GM18505 (cell line): Measurements from ENCODE around the gene LIPC.

Source experiments
- ATAC-seq: cut with Tn5 transposase; IDR thresholded peaks from one replicate; pipeline ENCODE4 v1.9.1; 2021; ENCODE audit not compliant: unreplicated experiment
- POLR2A ChIP-seq: IDR thresholded peaks from 4 replicates; pipeline ENCODE4 v1.6.1; 2011; ENCODE audit warnings: borderline replicate concordance; ENCODE audit not compliant: insufficient read depth, insufficient read length; ENCODE audit errors: extremely low read depth

Gene LIPC

GRCh38 chr15:58498821-58499580 is 67.2 kb downstream of the LIPC start:
- no peak for TF ChIP-seq POLR2A
- no peak for ATAC-seq

- TF ChIP-seq POLR2A: no peak
- no peak for ATAC-seq
Measured at GRCh38 chr15:58501006-58501405, 69.2 kb downstream of the LIPC start.

- ATAC-seq: no peak
- TF ChIP-seq POLR2A: no peak
Measured at GRCh38 chr15:58501636-58502188, 69.9 kb downstream of the LIPC start.

GRCh38 chr15:58503139-58504027 is 71.6 kb downstream of the LIPC start:
- TF ChIP-seq POLR2A: no peak
- no peak for ATAC-seq

GRCh38 chr15:58504674-58505234 is 73.0 kb downstream of the LIPC start:
- ATAC-seq: no peak

GRCh38 chr15:58505581-58505980 is 73.8 kb downstream of the LIPC start:
- TF ChIP-seq POLR2A: no peak
- ATAC-seq: no peak

More at GRCh38 chr15:58504674-58505234, 73.0 kb downstream of the LIPC start:
- TF ChIP-seq POLR2A: no peak

- no peak for ATAC-seq
- no peak for TF ChIP-seq POLR2A
Measured at GRCh38 chr15:58506064-58506490, 74.3 kb downstream of the LIPC start.

- no peak for TF ChIP-seq POLR2A
- no peak for ATAC-seq
Measured at GRCh38 chr15:58506783-58507668, 75.2 kb downstream of the LIPC start.

- ATAC-seq: no peak
- TF ChIP-seq POLR2A: no peak
Measured at GRCh38 chr15:58509556-58509955, 77.8 kb downstream of the LIPC start.

- TF ChIP-seq POLR2A: no peak
- no peak for ATAC-seq
Measured at GRCh38 chr15:58510715-58511598, 79.2 kb downstream of the LIPC start.

GRCh38 chr15:58511599-58511987 is 79.8 kb downstream of the LIPC start:
- no peak for TF ChIP-seq POLR2A
- no peak for ATAC-seq
